HG02623 (cell line): ENCODE results near the gene TRIM25.

ENCODE experiments used
- ATAC-seq: cut with Tn5 transposase; IDR thresholded peaks from one replicate; pipeline ENCODE4 v1.9.1; 2021; ENCODE audit warnings: moderate library complexity; ENCODE audit not compliant: unreplicated experiment

Gene TRIM25

GRCh38 chr17:56928586-56928985 is 14.7 kb upstream of the TRIM25 start:
- no peak for ATAC-seq

- no peak for ATAC-seq
These were observed 12.9 kb upstream of the TRIM25 start for GRCh38 chr17:56926704-56927103.

- ATAC-seq, result no peak
These were observed 12.4 kb upstream of the TRIM25 start for GRCh38 chr17:56926270-56926669.

- ATAC-seq, result no peak
These were observed 11.2 kb upstream of the TRIM25 start for GRCh38 chr17:56925088-56925487.

- no peak for ATAC-seq
These were observed 5.9 kb upstream of the TRIM25 start for GRCh38 chr17:56919717-56920116.

- ATAC-seq, result no peak
These were observed 5.1 kb upstream of the TRIM25 start for GRCh38 chr17:56918916-56919315.

- no peak for ATAC-seq
These were observed 3.9 kb upstream of the TRIM25 start for GRCh38 chr17:56917559-56918296.

GRCh38 chr17:56914581-56915273 is 878 bp upstream of the TRIM25 start:
- no peak for ATAC-seq

GRCh38 chr17:56913353-56913866 is 439 bp downstream of the TRIM25 start:
- ATAC-seq, result peak; percentile 29

GRCh38 chr17:56913000-56913311 is 893 bp downstream of the TRIM25 start:
- no peak for ATAC-seq

- no peak for ATAC-seq
These were observed 1.5 kb downstream of the TRIM25 start for GRCh38 chr17:56912105-56912999.

GRCh38 chr17:56910509-56911235 is 3.2 kb downstream of the TRIM25 start:
- ATAC-seq, result no peak

- ATAC-seq, result no peak
These were observed 3.9 kb downstream of the TRIM25 start for GRCh38 chr17:56909742-56910508.

GRCh38 chr17:56908001-56908542 is 5.8 kb downstream of the TRIM25 start:
- ATAC-seq, result peak; percentile 76

GRCh38 chr17:56903560-56903959 is 10.3 kb downstream of the TRIM25 start:
- ATAC-seq, result no peak

- ATAC-seq, result no peak
These were observed 11.5 kb downstream of the TRIM25 start for GRCh38 chr17:56902348-56902747.

GRCh38 chr17:56899403-56899802 is 14.4 kb downstream of the TRIM25 start:
- ATAC-seq, result no peak

GRCh38 chr17:56898874-56899273 is 15.0 kb downstream of the TRIM25 start:
- ATAC-seq, result no peak

GRCh38 chr17:56897646-56898424 is 16.0 kb downstream of the TRIM25 start:
- ATAC-seq, result peak; percentile 62
